H9 (cell line): ENCODE results near the gene GNPDA1. TPM values are rescaled to one million over a fixed set of nuclear protein-coding genes. Genes with fewer than 3 reads are reported as not detected.
"Not testable (repeated sequence)": the region's sequence is repeated elsewhere in the genome, so short reads cannot be mapped to it uniquely, and the experiment has no call there.

Source experiments
- DNase-seq: peaks from one replicate; pipeline ENCODE4 v3.0.0-alpha.2; 2017
- H2AFZ ChIP-seq: one replicate; pipeline ENCODE4 v1.6.1; 2013; ENCODE audit warnings: mild to moderate bottlenecking, low read length, control low read depth, moderate library complexity
- H2AK5ac ChIP-seq: 2 replicates; pipeline ENCODE4 v1.6.1; 2013; ENCODE audit warnings: low read length, control low read depth, mixed read lengths; ENCODE audit not compliant: insufficient read length
- H2BK120ac ChIP-seq: one replicate; pipeline ENCODE4 v1.6.1; 2013; ENCODE audit warnings: low read depth, mild to moderate bottlenecking, low read length, control low read depth, inconsistent platforms; ENCODE audit not compliant: poor library complexity, severe bottlenecking
- H2BK12ac ChIP-seq: 2 replicates; pipeline ENCODE4 v1.6.1; 2013; ENCODE audit warnings: low read length, control low read depth, mixed read lengths, low read depth; ENCODE audit not compliant: insufficient read length
- H2BK15ac ChIP-seq: 2 replicates; pipeline ENCODE4 v1.6.1; 2013; ENCODE audit warnings: low read depth, low read length, control low read depth
- H2BK20ac ChIP-seq: one replicate; pipeline ENCODE4 v1.6.1; 2013; ENCODE audit warnings: low read depth, mild to moderate bottlenecking, low read length, control low read depth, inconsistent platforms; ENCODE audit not compliant: poor library complexity, severe bottlenecking
- H2BK5ac ChIP-seq: 2 replicates; pipeline ENCODE4 v1.6.1; 2013; ENCODE audit warnings: low read length, control low read depth, mixed read lengths; ENCODE audit not compliant: insufficient read length
- H3K14ac ChIP-seq: 2 replicates; pipeline ENCODE4 v1.6.1; 2013; ENCODE audit warnings: low read length, control low read depth; ENCODE audit not compliant: insufficient read depth
- H3K18ac ChIP-seq: 2 replicates; pipeline ENCODE4 v1.6.1; 2013; ENCODE audit warnings: low read depth, mild to moderate bottlenecking, mixed read lengths, low read length, control low read depth; ENCODE audit not compliant: insufficient read length
- H3K23ac ChIP-seq: 2 replicates; pipeline ENCODE4 v1.6.1; 2013; ENCODE audit warnings: low read length, control low read depth, mixed read lengths, low read depth; ENCODE audit not compliant: insufficient read length
- H3K23me2 ChIP-seq: 2 replicates; pipeline ENCODE4 v1.6.1; 2013; ENCODE audit warnings: low read depth, mild to moderate bottlenecking, mixed read lengths, low read length, control low read depth; ENCODE audit not compliant: insufficient read length, poor library complexity, severe bottlenecking
- H3K27ac ChIP-seq: 2 replicates; pipeline ENCODE4 v1.5.1; 2013; ENCODE audit warnings: low read length, control low read depth, mixed read lengths, low read depth; ENCODE audit not compliant: insufficient read length
- H3K27me3 ChIP-seq: 2 replicates; pipeline ENCODE4 v1.6.1; 2013; ENCODE audit warnings: low read length, control low read depth, inconsistent platforms; ENCODE audit not compliant: insufficient read depth
- H3K4ac ChIP-seq: 2 replicates; pipeline ENCODE4 v1.6.1; 2013; ENCODE audit warnings: low read depth, mild to moderate bottlenecking, control low read depth, inconsistent platforms, low read length, moderate library complexity
- H3K4me1 ChIP-seq: 2 replicates; pipeline ENCODE4 v1.6.1; 2013; ENCODE audit warnings: low read length, control low read depth, inconsistent platforms; ENCODE audit not compliant: insufficient read depth
- H3K4me2 ChIP-seq: 2 replicates; pipeline ENCODE4 v1.6.1; 2013; ENCODE audit warnings: low read length, control low read depth, mixed read lengths; ENCODE audit not compliant: insufficient read length, insufficient read depth
- H3K56ac ChIP-seq: 2 replicates; pipeline ENCODE4 v1.6.1; 2013; ENCODE audit warnings: low read depth, mild to moderate bottlenecking, mixed read lengths, low read length, control low read depth; ENCODE audit not compliant: insufficient read length
- H3K79me1 ChIP-seq: 2 replicates; pipeline ENCODE4 v1.6.1; 2013; ENCODE audit warnings: low read depth, mild to moderate bottlenecking, moderate library complexity, low read length, control low read depth, inconsistent platforms; ENCODE audit not compliant: insufficient read depth, poor library complexity, severe bottlenecking
- H3K79me2 ChIP-seq: 2 replicates; pipeline ENCODE4 v1.6.1; 2013; ENCODE audit warnings: low read length, control low read depth, inconsistent platforms; ENCODE audit not compliant: insufficient read depth
- H3K9ac ChIP-seq: 2 replicates; pipeline ENCODE4 v1.6.1; 2013; ENCODE audit warnings: low read length, control low read depth, mixed read lengths; ENCODE audit not compliant: insufficient read length; ENCODE audit errors: extremely low read depth
- H3K9me3 ChIP-seq: one replicate; pipeline ENCODE4 v1.6.1; 2013; ENCODE audit warnings: low read depth, low read length, inconsistent platforms; ENCODE audit not compliant: control insufficient read depth
- H3T11ph ChIP-seq: one replicate; pipeline ENCODE4 v1.6.1; 2013; ENCODE audit warnings: mild to moderate bottlenecking, low read length, control low read depth, inconsistent platforms
- H4K20me1 ChIP-seq: one replicate; pipeline ENCODE4 v1.6.1; 2013; ENCODE audit not compliant: control insufficient read depth, insufficient read length, insufficient read depth
- H4K5ac ChIP-seq: 2 replicates; pipeline ENCODE4 v1.6.1; 2013; ENCODE audit warnings: low read depth, mild to moderate bottlenecking, mixed read lengths, low read length, control low read depth; ENCODE audit not compliant: insufficient read length
- H4K8ac ChIP-seq: replicated peaks from 2 replicates; pipeline ENCODE4 v1.6.1; 2013; ENCODE audit warnings: low read length, control low read depth, mixed read lengths, low read depth; ENCODE audit not compliant: insufficient read length
- H4K91ac ChIP-seq: 2 replicates; pipeline ENCODE4 v1.6.1; 2013; ENCODE audit warnings: low read depth, mild to moderate bottlenecking, moderate library complexity, mixed read lengths, low read length, control low read depth; ENCODE audit not compliant: insufficient read length
- H3K27ac Mint-ChIP-seq, 3 experiments: 2 replicates in 2 of 3; 3 replicates in 1 of 3; pipeline ENCODE4 v1.8.0; 2020 to 2021; ENCODE audit warnings: mixed read lengths in 3 of 3, mild to moderate bottlenecking in 1 of 3, moderate library complexity in 1 of 3
- H3K27me3 Mint-ChIP-seq: 2 replicates; pipeline ENCODE4 v1.8.0; 2021; ENCODE audit warnings: low read depth, mild to moderate bottlenecking, moderate library complexity, mixed read lengths
- H3K36me3 Mint-ChIP-seq, 3 experiments: 2 replicates in 2 of 3; 3 replicates in 1 of 3; pipeline ENCODE4 v1.8.0; 2020 to 2021; ENCODE audit warnings: low read depth in 3 of 3, mixed read lengths in 3 of 3; ENCODE audit not compliant: insufficient read depth in 1 of 3
- H3K4me1 Mint-ChIP-seq, 2 experiments: 2 replicates each; pipeline ENCODE4 v1.8.0; 2020; ENCODE audit warnings: mixed read lengths in 2 of 2
- H3K4me3 Mint-ChIP-seq, 2 experiments: 2 replicates in 1 of 2; 3 replicates in 1 of 2; pipeline ENCODE4 v1.8.0; 2020 to 2021; ENCODE audit warnings: mild to moderate bottlenecking in 2 of 2, mixed read lengths in 2 of 2, moderate library complexity in 1 of 2
- H3K9me3 Mint-ChIP-seq, 2 experiments: 2 replicates in 1 of 2; 3 replicates in 1 of 2; pipeline ENCODE4 v1.8.0; 2020; ENCODE audit warnings: mild to moderate bottlenecking in 2 of 2, mixed read lengths in 2 of 2, moderate library complexity in 1 of 2
- CTCF ChIP-seq: fragments of 200-600 bp; sonication (generic); conservative IDR thresholded peaks from 3 replicates; pipeline ENCODE4 v1.8.0; 2021; ENCODE audit warnings: antibody characterized with exemption, mild to moderate bottlenecking
- WGBS: extraction: QIAGEN DNeasy Blood & Tissue Kit; methylation state at CpG from one replicate; pipeline ENCODE4 v1.1.7; 2013; ENCODE audit warnings: missing lambda C conversion rate, low lambda C conversion rate, mixed read lengths; ENCODE audit not compliant: insufficient read length; ENCODE audit errors: extremely low coverage; 5-methylcytosine and 5-hydroxymethylcytosine counted together
- total RNA-seq: library from RNA; stranded (reverse); gene quantifications from 2 replicates; pipeline ENCODE4 v1.2.1, GENCODE V29; 2021

Gene GNPDA1
- total RNA-seq, 1 experiment from 2014 or later, result 66.8 TPM

- no peak overlapping the region for H4K91ac ChIP-seq
- no peak overlapping the region for H3T11ph ChIP-seq
- H3K23me2 ChIP-seq, result no peaks in the 10 kb centered on the region
- H2BK12ac ChIP-seq, result no peak overlapping the region
- H3K4ac ChIP-seq, result no peak overlapping the region
- no peak overlapping the region for H2BK20ac ChIP-seq
- H3K56ac ChIP-seq, result no peak overlapping the region
- no peak overlapping the region for H2AK5ac ChIP-seq
- no peak for TF ChIP-seq CTCF
- H3K9ac ChIP-seq, result no peak overlapping the region
- no peak overlapping the region for H3K23ac ChIP-seq
- no peaks in the 10 kb centered on the region for H3K9me3 ChIP-seq
- peaks cover 5% of the 10 kb centered on the region; the same call in 1 of the 2 replicates for H3K4me1 ChIP-seq
- no peak overlapping the region for H2BK120ac ChIP-seq
- H3K27me3 ChIP-seq, result no peaks in the 10 kb centered on the region
- no peak overlapping the region for H4K5ac ChIP-seq
- Mint-ChIP-seq H3K27ac (no peak overlapping the region), H3K4me1 (peaks cover 12 to 15% of the 10 kb centered on the region in 2 experiments), H3K36me3 (no peaks in the 10 kb centered on the region), H3K27me3 (no peaks in the 10 kb centered on the region), H3K9me3 (no peaks in the 10 kb centered on the region; a peak in 1 of 5 replicates), H3K4me3 (no peak overlapping the region)
- H2AFZ ChIP-seq, result no peak overlapping the region
- no peak overlapping the region for H3K27ac ChIP-seq
- no peak overlapping the region for H3K14ac ChIP-seq
- no peak overlapping the region for H2BK15ac ChIP-seq
- no CpG with 5 or more reads among the region's 7 CpGs for WGBS
- H2BK5ac ChIP-seq, result no peak overlapping the region
- no peak overlapping the region for H3K18ac ChIP-seq
- no peaks in the 10 kb centered on the region for H4K20me1 ChIP-seq
- H3K79me2 ChIP-seq, result no peaks in the 10 kb centered on the region
- no peak overlapping the region for H3K4me2 ChIP-seq
- no peak overlapping the region for H4K8ac ChIP-seq
- H3K79me1 ChIP-seq, result no peaks in the 10 kb centered on the region
- no peak for DNase-seq
Observed at GRCh38 chr5:142046191-142046590, 33.4 kb upstream of the GNPDA1 start.

GRCh38 chr5:142040881-142041280 is 28.1 kb upstream of the GNPDA1 start:
- not testable (repeated sequence) for H3K4me2 ChIP-seq, H3K4me1 Mint-ChIP-seq, H2BK20ac ChIP-seq, H3K27ac ChIP-seq, H3K9ac ChIP-seq, DNase-seq, H3K4me1 ChIP-seq, H3K27me3 Mint-ChIP-seq, H2BK15ac ChIP-seq, H3K4me3 Mint-ChIP-seq, H3K27ac Mint-ChIP-seq, H3K18ac ChIP-seq, H3K56ac ChIP-seq, H3K23ac ChIP-seq, H3K4ac ChIP-seq, H3K9me3 Mint-ChIP-seq, H3K9me3 ChIP-seq, H3K79me2 ChIP-seq, H4K91ac ChIP-seq, H3K14ac ChIP-seq, H3K27me3 ChIP-seq, H4K8ac ChIP-seq, H2AK5ac ChIP-seq, H4K20me1 ChIP-seq, H3K79me1 ChIP-seq, H2BK5ac ChIP-seq, H2AFZ ChIP-seq, H3K23me2 ChIP-seq, H3K36me3 Mint-ChIP-seq, H4K5ac ChIP-seq, H3T11ph ChIP-seq, H2BK12ac ChIP-seq, H2BK120ac ChIP-seq
- WGBS, result no CpG with 5 or more reads among the region's 6 CpGs
